NT2/D1 (cell line): ENCODE data around the gene RBM4.
A peak's percentile ranks its signal among the peaks of the same experiment; 100 is the strongest.

ENCODE experiments used
- DNase-seq: peaks from one replicate; pipeline ENCODE4 v3.0.0-alpha.2; 2011; ENCODE audit warnings: low read depth, low spot score
- H3K27me3 ChIP-seq: 2 replicates; pipeline ENCODE4 v1.6.0; 2011; ENCODE audit warnings: mild to moderate bottlenecking; ENCODE audit not compliant: insufficient read length, insufficient read depth
- H3K36me3 ChIP-seq: 2 replicates; pipeline ENCODE4 v1.6.1; 2011; ENCODE audit warnings: mild to moderate bottlenecking, low read length, mixed read lengths; ENCODE audit not compliant: insufficient read depth, insufficient read length
- H3K4me1 ChIP-seq: 2 replicates; pipeline ENCODE4 v1.5.1; 2011; ENCODE audit not compliant: insufficient read depth, insufficient read length
- H3K4me3 ChIP-seq: 2 replicates; pipeline ENCODE4 v1.5.1; 2011; ENCODE audit warnings: low read depth; ENCODE audit not compliant: insufficient read length
- H3K9ac ChIP-seq: 2 replicates; pipeline ENCODE4 v1.6.0; 2011; ENCODE audit warnings: low read depth; ENCODE audit not compliant: insufficient read length
- H3K9me3 ChIP-seq: 2 replicates; pipeline ENCODE4 v1.5.1; 2011; ENCODE audit warnings: mild to moderate bottlenecking, low read length; ENCODE audit not compliant: insufficient read depth
- SUZ12 ChIP-seq: IDR thresholded peaks from 2 replicates; pipeline ENCODE4 v1.6.1; 2011; ENCODE audit not compliant: insufficient read length, insufficient read depth; ENCODE audit errors: extremely low read depth
- YY1 ChIP-seq: IDR thresholded peaks from 2 replicates; pipeline ENCODE4 v1.6.1; 2011; ENCODE audit not compliant: insufficient read length, insufficient read depth
- ZNF274 ChIP-seq: IDR thresholded peaks from 2 replicates; pipeline ENCODE4 v1.6.1; 2011; ENCODE audit warnings: mild to moderate bottlenecking, low read depth, low read length

RBM4 gene

GRCh38 chr11:66619080-66619554 lies 19.4 kb upstream of the RBM4 start:
- peak overlapping the region; percentile 98 for H3K4me3 ChIP-seq
- no peak for TF ChIP-seq YY1
- no peaks in the 10 kb centered on the region for H3K27me3 ChIP-seq
- H3K9me3 ChIP-seq, result no peaks in the 10 kb centered on the region
- DNase-seq, result no peak
- H3K9ac ChIP-seq, result no peak overlapping the region
- H3K36me3 ChIP-seq, result peaks cover 68% of the 10 kb centered on the region
- H3K4me1 ChIP-seq, result peaks cover 3% of the 10 kb centered on the region

- H3K36me3 ChIP-seq, result peaks cover 96% of the 10 kb centered on the region
- H3K4me3 ChIP-seq, result no peak overlapping the region
- H3K27me3 ChIP-seq, result no peaks in the 10 kb centered on the region
- TF ChIP-seq SUZ12, result no peak
- no peak for TF ChIP-seq YY1
- no peak for TF ChIP-seq ZNF274
- DNase-seq, result no peak
- H3K4me1 ChIP-seq, result peaks cover 6% of the 10 kb centered on the region
- H3K9ac ChIP-seq, result no peak overlapping the region
- H3K9me3 ChIP-seq, result no peaks in the 10 kb centered on the region
Measured at GRCh38 chr11:66624450-66624849, 14.1 kb upstream of the RBM4 start.

DNA sequence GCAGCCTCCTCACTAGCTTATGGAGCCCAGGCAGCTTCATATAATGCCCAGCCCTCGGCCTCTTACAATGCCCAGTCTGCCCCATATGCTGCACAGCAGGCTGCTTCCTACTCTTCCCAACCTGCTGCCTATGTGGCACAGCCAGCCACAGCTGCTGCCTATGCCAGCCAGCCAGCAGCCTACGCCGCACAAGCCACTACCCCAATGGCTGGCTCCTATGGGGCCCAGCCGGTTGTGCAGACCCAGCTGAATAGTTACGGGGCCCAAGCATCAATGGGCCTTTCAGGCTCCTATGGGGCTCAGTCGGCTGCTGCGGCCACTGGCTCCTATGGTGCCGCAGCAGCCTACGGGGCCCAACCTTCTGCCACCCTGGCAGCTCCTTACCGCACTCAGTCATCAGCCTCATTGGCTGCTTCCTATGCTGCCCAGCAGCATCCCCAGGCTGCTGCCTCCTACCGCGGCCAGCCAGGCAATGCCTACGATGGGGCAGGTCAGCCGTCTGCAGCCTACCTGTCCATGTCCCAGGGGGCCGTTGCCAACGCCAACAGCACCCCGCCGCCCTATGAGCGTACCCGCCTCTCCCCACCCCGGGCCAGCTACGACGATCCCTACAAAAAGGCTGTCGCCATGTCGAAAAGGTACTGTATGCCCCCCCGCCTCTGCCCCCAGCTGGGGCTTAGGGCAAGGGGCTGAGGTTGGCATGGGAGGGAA lies 13.3 kb upstream of the RBM4 start:
- H3K4me1 ChIP-seq, result peaks cover 6% of the 10 kb centered on the region
- no peaks in the 10 kb centered on the region for H3K9me3 ChIP-seq
- TF ChIP-seq SUZ12 (no peak), ZNF274 (no peak), YY1 (no peak)
- H3K4me3 ChIP-seq, result no peak overlapping the region
- H3K27me3 ChIP-seq, result no peaks in the 10 kb centered on the region
- no peak overlapping the region for H3K9ac ChIP-seq
- peaks cover 98% of the 10 kb centered on the region for H3K36me3 ChIP-seq
- DNase-seq, result no peak

GRCh38 chr11:66625752-66626149 lies 12.8 kb upstream of the RBM4 start:
- no peaks in the 10 kb centered on the region for H3K27me3 ChIP-seq
- H3K4me1 ChIP-seq, result peaks cover 4% of the 10 kb centered on the region
- H3K36me3 ChIP-seq, result peaks cover 99% of the 10 kb centered on the region
- TF ChIP-seq YY1 (no peak), ZNF274 (no peak), SUZ12 (no peak)
- DNase-seq, result no peak
- no peaks in the 10 kb centered on the region for H3K9me3 ChIP-seq
- H3K4me3 ChIP-seq, result no peak overlapping the region
- H3K9ac ChIP-seq, result no peak overlapping the region

- peaks cover 4% of the 10 kb centered on the region for H3K4me1 ChIP-seq
- DNase-seq, result no peak
- no peak overlapping the region for H3K9ac ChIP-seq
- H3K36me3 ChIP-seq, result peaks cover 96% of the 10 kb centered on the region
- no peaks in the 10 kb centered on the region for H3K9me3 ChIP-seq
- no peak for TF ChIP-seq SUZ12
- no peak for TF ChIP-seq YY1
- TF ChIP-seq ZNF274, result no peak
- no peaks in the 10 kb centered on the region for H3K27me3 ChIP-seq
- no peak overlapping the region for H3K4me3 ChIP-seq
Measured at GRCh38 chr11:66626382-66626781, 12.1 kb upstream of the RBM4 start.

DNA sequence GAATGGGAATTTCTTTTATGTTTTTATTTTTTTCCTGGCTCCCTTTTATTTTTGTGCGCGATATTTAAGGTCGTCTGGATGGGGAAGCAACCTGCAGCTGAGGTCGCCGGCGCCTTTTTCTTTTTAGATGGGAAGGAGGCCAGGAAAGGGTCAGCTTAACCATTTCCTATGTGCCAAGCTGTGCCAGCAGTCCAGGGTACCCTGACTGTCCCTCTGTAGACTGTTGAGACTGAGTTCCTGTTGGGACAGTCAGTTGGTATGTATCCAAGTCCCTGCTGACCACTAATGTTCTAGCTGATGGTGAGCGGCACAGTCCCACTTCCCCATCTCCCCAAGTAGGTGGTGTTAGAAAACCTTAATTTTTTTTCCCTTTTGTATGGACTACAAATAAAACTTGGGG lies 11.6 kb upstream of the RBM4 start:
- Histone ChIP-seq H3K4me1 (peaks cover 4% of the 10 kb centered on the region), H3K9ac (no peak overlapping the region), H3K27me3 (no peaks in the 10 kb centered on the region), H3K4me3 (no peak overlapping the region), H3K36me3 (peaks cover 95% of the 10 kb centered on the region), H3K9me3 (no peaks in the 10 kb centered on the region)
- TF ChIP-seq YY1 (no peak), SUZ12 (no peak), ZNF274 (no peak)
- DNase-seq, result no peak

- peaks cover 96% of the 10 kb centered on the region for H3K36me3 ChIP-seq
- no peak overlapping the region for H3K4me3 ChIP-seq
- no peak overlapping the region for H3K9ac ChIP-seq
Measured at GRCh38 chr11:66628061-66628603, 10.4 kb upstream of the RBM4 start.

GRCh38 chr11:66629356-66629755 lies 9.1 kb upstream of the RBM4 start:
- Histone ChIP-seq H3K27me3 (no peaks in the 10 kb centered on the region), H3K9ac (no peak overlapping the region), H3K4me3 (no peak overlapping the region), H3K4me1 (peaks cover 4% of the 10 kb centered on the region), H3K9me3 (no peaks in the 10 kb centered on the region), H3K36me3 (peaks cover 93% of the 10 kb centered on the region)
- TF ChIP-seq ZNF274 (no peak), SUZ12 (no peak), YY1 (no peak)
- DNase-seq, result no peak

More at GRCh38 chr11:66628061-66628603, 10.4 kb upstream of the RBM4 start:
- Histone ChIP-seq H3K4me1 (peaks cover 4% of the 10 kb centered on the region), H3K27me3 (no peaks in the 10 kb centered on the region), H3K9me3 (no peaks in the 10 kb centered on the region)
- no peak for DNase-seq
- TF ChIP-seq YY1 (no peak), SUZ12 (no peak), ZNF274 (no peak)
